HepG2 (cell line): ENCODE results near the gene GUCY2D. TPM values are rescaled to one million over a fixed set of nuclear protein-coding genes. Genes with fewer than 3 reads are reported as not detected.

Experiments used
- ATF1 ChIP-seq: IDR thresholded peaks from 2 replicates; pipeline ENCODE4 v1.6.1; 2016; ENCODE audit warnings: mild to moderate bottlenecking, control low read depth
- CEBPB ChIP-seq: IDR thresholded peaks from 2 replicates; pipeline ENCODE4 v1.6.1; 2011; ENCODE audit warnings: low read depth, low read length, improper control_type of control experiment, borderline replicate concordance
- HDAC1 ChIP-seq: sonication (generic); formaldehyde crosslinking; IDR thresholded peaks from 2 replicates; pipeline ENCODE4 v1.5.1; 2020; ENCODE audit warnings: mild to moderate bottlenecking, missing genetic modification reagents
- KDM5B ChIP-seq: sonication (generic); formaldehyde crosslinking; IDR thresholded peaks from 2 replicates; pipeline ENCODE4 v1.4.0; 2020; ENCODE audit warnings: missing genetic modification reagents, mild to moderate bottlenecking, borderline replicate concordance
- MAX ChIP-seq: IDR thresholded peaks from 2 replicates; pipeline ENCODE4 v1.6.1; 2012; ENCODE audit warnings: inconsistent platforms
- MYC ChIP-seq: sonication (generic); formaldehyde crosslinking; IDR thresholded peaks from 2 replicates; pipeline ENCODE4 v1.9.0; 2021; ENCODE audit warnings: missing genetic modification reagents, borderline replicate concordance
- POLR2G ChIP-seq: fragments of 200-400 bp; formaldehyde crosslinking; IDR thresholded peaks from 2 replicates; pipeline ENCODE4 v1.6.1; 2018; ENCODE audit warnings: mild to moderate bottlenecking, low read depth, low read length, moderate library complexity
- RAD21 ChIP-seq: fragments of 450-650 bp; formaldehyde crosslinking; IDR thresholded peaks from 2 replicates; pipeline ENCODE4 v1.5.0; 2020; ENCODE audit warnings: mild to moderate bottlenecking
- RORA ChIP-seq: sonication (generic); formaldehyde crosslinking; IDR thresholded peaks from 2 replicates; pipeline ENCODE4 v1.5.0; 2020; ENCODE audit warnings: mild to moderate bottlenecking, missing genetic modification reagents, moderate library complexity
- SMC3 ChIP-seq: IDR thresholded peaks from 2 replicates; pipeline ENCODE4 v1.6.1; 2011; ENCODE audit warnings: low read length, improper control_type of control experiment
- ZBTB42 ChIP-seq: sonication (generic); formaldehyde crosslinking; IDR thresholded peaks from 2 replicates; pipeline ENCODE4 v1.5.0; 2020; ENCODE audit warnings: mild to moderate bottlenecking, missing genetic modification reagents
- ZNF451 ChIP-seq: sonication (generic); formaldehyde crosslinking; IDR thresholded peaks from 2 replicates; pipeline ENCODE4 v1.5.0; 2020; ENCODE audit warnings: mild to moderate bottlenecking, missing genetic modification reagents
- ZNF670 ChIP-seq: sonication (generic); formaldehyde crosslinking; IDR thresholded peaks from 2 replicates; pipeline ENCODE4 v1.8.0; 2022; ENCODE audit warnings: mild to moderate bottlenecking, missing genetic modification reagents, borderline replicate concordance
- polyA plus RNA-seq, 8 experiments: library from polyadenylated mRNA; depleted of rRNA in 3 of 8; stranded (reverse) in 7 of 8; unstranded in 1 of 8; fragments of >200 nt; fragmentation: Illumina TruSeq in 4 of 8; extraction: Trizol in 4 of 8; gene quantifications; 2 replicates each; pipeline versions ENCODE4 v1.2.1 to v1.2.3, GENCODE V29; 2011 to 2016; ENCODE audit warnings: low read depth in 4 of 8, missing spikeins in 1 of 8, mixed read lengths in 1 of 8; ENCODE audit not compliant: insufficient read depth in 1 of 8
- total RNA-seq, 5 experiments: library from RNA; depleted of rRNA; stranded (reverse); fragments of >200 nt; fragmentation: Illumina TruSeq; extraction: Trizol; gene quantifications; 2 replicates each; pipeline ENCODE4 v1.2.3, GENCODE V29; 2016; ENCODE audit warnings: low read depth in 1 of 5
- TF ChIP-seq, protein P1 (sequence below), 2 experiments: sonication (generic) in 1 of 2; formaldehyde crosslinking in 1 of 2; IDR thresholded peaks; 2 replicates each; pipeline versions ENCODE4 v1.4.0 to v1.6.1; 2018 to 2020; ENCODE audit warnings: missing genetic modification reagents in 2 of 2, borderline replicate concordance in 1 of 2, low read depth in 1 of 2, mild to moderate bottlenecking in 1 of 2, missing biosample characterization in 1 of 2
- TF ChIP-seq, protein P2 (sequence below): IDR thresholded peaks from 2 replicates; pipeline ENCODE4 v1.6.1; 2012; ENCODE audit warnings: low read depth, low read length, improper control_type of control experiment
- TF ChIP-seq, protein P3 (sequence below): sonication (generic); formaldehyde crosslinking; IDR thresholded peaks from 2 replicates; pipeline ENCODE4 v1.4.0; 2020; ENCODE audit warnings: missing genetic modification reagents

GUCY2D gene
- total and polyA plus RNA-seq, 2 of the 13 experiments (the other 11 are each of a cell fraction or from before 2014, with no cell fraction given) = not detected

GRCh38 chr17:8057691-8058114, 55.3 kb downstream of the GUCY2D start (continued):
- TF ChIP-seq, protein P1, sequence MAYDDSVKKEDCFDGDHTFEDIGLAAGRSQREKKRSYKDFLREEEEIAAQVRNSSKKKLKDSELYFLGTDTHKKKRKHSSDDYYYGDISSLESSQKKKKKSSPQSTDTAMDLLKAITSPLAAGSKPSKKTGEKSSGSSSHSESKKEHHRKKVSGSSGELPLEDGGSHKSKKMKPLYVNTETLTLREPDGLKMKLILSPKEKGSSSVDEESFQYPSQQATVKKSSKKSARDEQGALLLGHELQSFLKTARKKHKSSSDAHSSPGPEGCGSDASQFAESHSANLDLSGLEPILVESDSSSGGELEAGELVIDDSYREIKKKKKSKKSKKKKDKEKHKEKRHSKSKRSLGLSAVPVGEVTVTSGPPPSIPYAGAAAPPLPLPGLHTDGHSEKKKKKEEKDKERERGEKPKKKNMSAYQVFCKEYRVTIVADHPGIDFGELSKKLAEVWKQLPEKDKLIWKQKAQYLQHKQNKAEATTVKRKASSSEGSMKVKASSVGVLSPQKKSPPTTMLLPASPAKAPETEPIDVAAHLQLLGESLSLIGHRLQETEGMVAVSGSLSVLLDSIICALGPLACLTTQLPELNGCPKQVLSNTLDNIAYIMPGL (CRISPR knock-in tag; IDR thresholded peaks at IDR 0.05; ENCODE audit: borderline replicate concordance in 1 of 2, low read depth in 1 of 2) = 0 out of 4 replicates have a peak, but pooled peaks of 1 of the 2 experiments have one; percentile 53
- TF ChIP-seq ZNF670 (peak; percentile 69; the same call in 1 of the 2 replicates), ZNF451 (no peak), HDAC1 (CRISPR knock-in tag) (0 out of 2 replicates have a peak, but pooled peaks have one; percentile 60), POLR2G (no peak), RAD21 (CRISPR knock-in tag) (peak; percentile 61; the same call in 1 of the 2 replicates), ZBTB42 (no peak), MAX (peak; percentile 75), ATF1 (CRISPR knock-in tag) (no peak), MYC (CRISPR knock-in tag) (peak; percentile 29; the same call in 1 of the 2 replicates), RORA (CRISPR knock-in tag) (no peak), CEBPB (peak; percentile 18; the same call in 1 of the 2 replicates), SMC3 (peak; percentile 64), KDM5B (CRISPR knock-in tag) (0 out of 2 replicates have a peak, but pooled peaks have one; percentile 17)
- TF ChIP-seq, protein P2, sequence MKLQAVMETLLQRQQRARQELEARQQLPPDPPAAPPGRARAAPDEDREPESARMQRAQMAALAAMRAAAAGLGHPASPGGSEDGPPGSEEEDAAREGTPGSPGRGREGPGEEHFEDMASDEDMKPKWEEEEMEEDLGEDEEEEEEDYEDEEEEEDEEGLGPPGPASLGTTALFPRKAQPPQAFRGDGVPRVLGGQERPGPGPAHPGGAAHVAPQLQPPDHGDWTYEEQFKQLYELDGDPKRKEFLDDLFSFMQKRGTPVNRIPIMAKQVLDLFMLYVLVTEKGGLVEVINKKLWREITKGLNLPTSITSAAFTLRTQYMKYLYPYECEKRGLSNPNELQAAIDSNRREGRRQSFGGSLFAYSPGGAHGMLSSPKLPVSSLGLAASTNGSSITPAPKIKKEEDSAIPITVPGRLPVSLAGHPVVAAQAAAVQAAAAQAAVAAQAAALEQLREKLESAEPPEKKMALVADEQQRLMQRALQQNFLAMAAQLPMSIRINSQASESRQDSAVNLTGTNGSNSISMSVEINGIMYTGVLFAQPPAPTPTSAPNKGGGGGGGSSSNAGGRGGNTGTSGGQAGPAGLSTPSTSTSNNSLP = peak; percentile 79
- TF ChIP-seq, protein P3, sequence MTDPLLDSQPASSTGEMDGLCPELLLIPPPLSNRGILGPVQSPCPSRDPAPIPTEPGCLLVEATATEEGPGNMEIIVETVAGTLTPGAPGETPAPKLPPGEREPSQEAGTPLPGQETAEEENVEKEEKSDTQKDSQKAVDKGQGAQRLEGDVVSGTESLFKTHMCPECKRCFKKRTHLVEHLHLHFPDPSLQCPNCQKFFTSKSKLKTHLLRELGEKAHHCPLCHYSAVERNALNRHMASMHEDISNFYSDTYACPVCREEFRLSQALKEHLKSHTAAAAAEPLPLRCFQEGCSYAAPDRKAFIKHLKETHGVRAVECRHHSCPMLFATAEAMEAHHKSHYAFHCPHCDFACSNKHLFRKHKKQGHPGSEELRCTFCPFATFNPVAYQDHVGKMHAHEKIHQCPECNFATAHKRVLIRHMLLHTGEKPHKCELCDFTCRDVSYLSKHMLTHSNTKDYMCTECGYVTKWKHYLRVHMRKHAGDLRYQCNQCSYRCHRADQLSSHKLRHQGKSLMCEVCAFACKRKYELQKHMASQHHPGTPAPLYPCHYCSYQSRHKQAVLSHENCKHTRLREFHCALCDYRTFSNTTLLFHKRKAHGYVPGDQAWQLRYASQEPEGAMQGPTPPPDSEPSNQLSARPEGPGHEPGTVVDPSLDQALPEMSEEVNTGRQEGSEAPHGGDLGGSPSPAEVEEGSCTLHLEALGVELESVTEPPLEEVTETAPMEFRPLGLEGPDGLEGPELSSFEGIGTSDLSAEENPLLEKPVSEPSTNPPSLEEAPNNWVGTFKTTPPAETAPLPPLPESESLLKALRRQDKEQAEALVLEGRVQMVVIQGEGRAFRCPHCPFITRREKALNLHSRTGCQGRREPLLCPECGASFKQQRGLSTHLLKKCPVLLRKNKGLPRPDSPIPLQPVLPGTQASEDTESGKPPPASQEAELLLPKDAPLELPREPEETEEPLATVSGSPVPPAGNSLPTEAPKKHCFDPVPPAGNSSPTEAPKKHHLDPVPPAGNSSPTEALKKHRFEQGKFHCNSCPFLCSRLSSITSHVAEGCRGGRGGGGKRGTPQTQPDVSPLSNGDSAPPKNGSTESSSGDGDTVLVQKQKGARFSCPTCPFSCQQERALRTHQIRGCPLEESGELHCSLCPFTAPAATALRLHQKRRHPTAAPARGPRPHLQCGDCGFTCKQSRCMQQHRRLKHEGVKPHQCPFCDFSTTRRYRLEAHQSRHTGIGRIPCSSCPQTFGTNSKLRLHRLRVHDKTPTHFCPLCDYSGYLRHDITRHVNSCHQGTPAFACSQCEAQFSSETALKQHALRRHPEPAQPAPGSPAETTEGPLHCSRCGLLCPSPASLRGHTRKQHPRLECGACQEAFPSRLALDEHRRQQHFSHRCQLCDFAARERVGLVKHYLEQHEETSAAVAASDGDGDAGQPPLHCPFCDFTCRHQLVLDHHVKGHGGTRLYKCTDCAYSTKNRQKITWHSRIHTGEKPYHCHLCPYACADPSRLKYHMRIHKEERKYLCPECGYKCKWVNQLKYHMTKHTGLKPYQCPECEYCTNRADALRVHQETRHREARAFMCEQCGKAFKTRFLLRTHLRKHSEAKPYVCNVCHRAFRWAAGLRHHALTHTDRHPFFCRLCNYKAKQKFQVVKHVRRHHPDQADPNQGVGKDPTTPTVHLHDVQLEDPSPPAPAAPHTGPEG (CRISPR knock-in tag) = no peak
